NCI-H510A (cell line): ENCODE measurements around the gene ASNSD1.
A peak's percentile ranks its signal among the peaks of the same experiment; 100 is the strongest.

Experiments
- DNase-seq: peaks from one replicate; lab custom pipeline; 2025; lab: John Stamatoyannopoulos, UW

Gene ASNSD1

DNA sequence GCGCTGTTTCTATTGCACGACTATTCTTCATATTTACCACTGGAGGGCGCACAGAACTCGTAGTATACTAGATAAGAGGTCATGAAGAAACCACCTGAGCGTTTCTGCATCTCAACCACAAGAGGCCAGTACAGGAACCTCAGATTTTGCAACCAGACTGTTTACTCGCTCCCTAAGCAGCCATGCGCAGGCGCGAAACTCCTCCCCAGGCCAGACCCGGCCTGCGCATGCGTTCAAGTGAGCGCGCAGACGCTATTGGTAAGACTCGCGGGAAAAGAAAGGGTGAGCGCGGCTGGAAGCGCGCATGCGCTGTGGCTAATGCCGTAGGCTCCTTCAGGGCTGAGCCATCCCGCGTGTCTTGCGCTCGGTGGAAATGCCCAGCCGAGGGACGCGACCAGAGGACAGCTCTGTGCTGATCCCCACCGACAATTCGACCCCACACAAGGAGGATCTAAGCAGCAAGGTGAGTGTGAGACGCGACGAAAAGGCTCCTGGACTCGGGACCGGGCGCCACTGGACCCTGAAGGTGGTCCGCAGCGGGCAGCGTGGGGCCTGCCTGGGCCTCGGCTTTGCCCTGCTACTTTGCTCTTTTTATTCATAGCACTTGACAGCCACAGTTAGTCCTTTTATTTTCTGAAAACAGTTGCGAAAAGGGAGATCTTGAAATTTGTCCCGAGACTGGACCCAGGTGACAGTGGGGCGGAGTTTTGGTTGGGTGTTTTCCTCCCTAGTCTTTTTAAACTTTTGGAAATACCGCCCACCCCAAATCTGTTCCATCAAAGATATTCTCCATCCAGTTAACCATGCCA is at the start of gene ASNSD1:
TSS of gene ASNSD1 (plus strand) at position 312 of the 809 bp plus-strand sequence. CDS start 4,674 bp downstream, outside the sequence.
- DNase-seq: peak; percentile 94

DNA sequence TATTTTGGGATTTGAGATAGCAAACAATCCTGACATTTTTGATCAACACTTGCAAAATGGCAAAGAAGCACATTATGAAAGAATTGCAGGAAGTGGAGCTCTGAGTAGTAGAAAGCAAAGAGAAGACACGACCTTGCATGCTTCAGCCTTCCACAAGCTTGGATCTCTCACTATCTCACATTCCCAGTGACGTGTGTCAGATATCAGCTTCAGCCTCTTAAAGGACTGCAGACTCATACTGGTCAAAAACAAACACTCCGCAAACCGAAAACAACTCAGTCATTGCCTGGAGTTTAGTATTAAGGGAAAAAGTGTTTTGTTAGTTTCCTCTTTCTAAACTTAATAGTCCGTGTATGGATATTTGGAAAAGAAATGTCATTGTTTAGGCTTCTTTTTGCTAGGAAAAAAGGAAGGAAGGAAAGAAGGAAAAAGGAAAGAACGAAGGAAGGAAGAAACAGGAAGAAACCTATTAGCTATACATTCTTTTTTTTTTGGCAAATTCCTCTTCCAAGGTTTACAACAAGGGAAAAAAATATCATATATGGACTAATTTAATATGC is 48.1 kb upstream of the ASNSD1 start:
- peak; percentile 21 for DNase-seq

DNA sequence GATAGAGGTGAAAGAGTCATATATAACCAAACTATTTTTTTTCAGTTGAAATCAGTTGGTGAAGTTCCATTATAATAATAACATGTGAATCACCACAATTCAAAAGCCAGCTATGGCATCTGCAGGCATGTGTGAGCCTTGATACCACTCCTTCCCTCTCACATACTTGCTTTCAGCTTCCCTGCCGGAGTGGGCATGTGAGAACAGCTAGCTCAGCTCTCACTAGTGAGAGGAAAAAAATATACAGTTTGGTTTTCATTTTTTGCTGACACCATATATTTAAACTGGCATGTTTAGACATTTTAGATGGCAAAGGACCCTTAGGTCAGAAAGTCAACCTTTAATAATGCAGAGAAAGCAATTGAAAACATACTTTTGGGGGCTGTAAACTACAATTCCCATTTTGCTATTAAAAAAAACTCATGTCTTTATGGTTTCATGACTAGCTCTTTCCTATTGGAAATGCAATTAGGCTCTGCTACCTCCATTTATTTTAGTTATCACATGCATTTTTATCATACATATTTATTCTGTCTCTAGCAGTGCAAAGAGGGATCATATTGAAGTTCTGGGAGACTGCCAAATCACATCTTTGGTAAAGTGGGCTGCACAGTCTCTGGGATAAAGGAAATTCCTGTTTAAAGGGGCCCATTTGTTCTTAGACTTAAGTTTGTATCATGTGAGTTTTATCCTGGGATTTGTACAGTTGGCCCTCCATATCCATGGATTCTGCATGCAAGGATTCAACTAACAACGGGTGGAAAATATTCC is 47.4 kb upstream of the ASNSD1 start:
- no peak for DNase-seq

DNA sequence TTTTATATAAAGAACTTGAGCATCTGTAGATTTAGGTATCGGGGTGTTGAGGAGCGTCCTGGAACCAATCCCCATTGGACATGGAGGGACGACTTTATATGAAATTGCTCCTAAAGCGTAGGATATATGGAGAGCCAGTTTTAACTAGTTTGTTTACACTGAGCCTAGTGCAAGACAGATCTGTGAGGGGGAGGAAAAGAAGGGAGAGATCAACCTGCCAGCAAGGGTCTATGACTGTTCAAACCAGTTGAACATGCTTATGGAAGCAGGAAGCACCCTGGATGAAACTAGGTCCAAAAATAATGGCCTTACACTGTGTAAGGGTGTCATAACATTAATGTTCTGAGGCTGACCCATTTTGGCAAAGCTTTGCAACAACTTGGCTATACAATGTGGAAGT is 46.7 kb upstream of the ASNSD1 start:
- DNase-seq: no peak

DNA sequence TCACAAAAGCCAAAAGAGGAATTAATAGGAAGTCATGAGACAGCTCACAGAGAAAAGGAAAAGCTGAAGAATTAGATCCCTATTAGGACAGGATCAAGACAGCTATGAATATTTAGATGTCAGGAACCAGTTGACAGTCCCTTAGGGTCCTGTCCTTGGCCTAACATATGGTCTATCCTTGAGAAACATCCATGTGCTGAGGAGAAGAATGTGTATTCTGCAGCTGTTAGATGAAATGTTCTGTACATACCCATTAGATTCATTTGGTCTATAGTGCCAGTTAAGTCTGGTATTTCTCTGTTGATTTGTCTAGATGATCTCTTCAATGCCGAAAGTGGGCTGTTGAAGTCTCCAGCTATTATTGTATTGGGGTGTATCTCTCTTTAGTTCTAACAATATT is 43.1 kb upstream of the ASNSD1 start:
- no peak for DNase-seq

DNA sequence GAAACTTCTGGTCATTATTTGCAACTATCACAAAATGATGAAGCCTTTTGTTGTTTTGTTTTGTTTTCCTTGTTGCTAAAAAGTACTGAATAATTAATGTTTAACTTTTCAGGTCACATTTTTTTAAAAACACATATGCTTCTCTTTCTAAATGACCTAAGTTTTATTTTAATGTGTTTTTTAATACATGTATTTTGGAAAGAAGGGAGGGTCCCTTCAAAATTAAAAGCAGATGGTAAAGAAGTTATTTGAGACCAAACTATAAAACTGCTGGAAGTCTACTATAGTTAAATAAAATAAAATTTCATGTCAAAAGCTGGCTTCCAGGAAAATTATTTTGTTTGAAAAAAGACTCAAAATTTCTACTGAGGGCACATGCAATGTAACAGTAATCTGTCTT is 39.5 kb upstream of the ASNSD1 start:
- DNase-seq: no peak

DNA sequence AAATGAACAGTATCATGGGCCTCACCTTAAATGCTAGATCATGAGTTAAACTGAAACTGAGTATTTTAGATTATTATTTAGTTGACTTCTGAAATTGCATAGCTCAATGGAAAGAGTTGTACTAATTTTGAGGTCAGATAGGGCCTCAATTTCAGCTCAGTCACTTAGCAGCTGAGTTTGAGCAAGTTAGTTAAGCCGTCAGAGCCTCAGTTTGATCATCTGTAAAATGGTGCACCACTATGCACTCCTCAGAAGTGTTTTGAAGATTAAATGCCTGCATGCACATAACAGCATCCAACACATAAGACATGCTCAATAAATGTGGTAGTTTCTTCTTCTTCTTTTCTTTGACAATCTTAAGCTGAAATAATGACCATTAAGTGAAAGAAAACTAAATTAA is 38.2 kb upstream of the ASNSD1 start:
- no peak for DNase-seq

DNA sequence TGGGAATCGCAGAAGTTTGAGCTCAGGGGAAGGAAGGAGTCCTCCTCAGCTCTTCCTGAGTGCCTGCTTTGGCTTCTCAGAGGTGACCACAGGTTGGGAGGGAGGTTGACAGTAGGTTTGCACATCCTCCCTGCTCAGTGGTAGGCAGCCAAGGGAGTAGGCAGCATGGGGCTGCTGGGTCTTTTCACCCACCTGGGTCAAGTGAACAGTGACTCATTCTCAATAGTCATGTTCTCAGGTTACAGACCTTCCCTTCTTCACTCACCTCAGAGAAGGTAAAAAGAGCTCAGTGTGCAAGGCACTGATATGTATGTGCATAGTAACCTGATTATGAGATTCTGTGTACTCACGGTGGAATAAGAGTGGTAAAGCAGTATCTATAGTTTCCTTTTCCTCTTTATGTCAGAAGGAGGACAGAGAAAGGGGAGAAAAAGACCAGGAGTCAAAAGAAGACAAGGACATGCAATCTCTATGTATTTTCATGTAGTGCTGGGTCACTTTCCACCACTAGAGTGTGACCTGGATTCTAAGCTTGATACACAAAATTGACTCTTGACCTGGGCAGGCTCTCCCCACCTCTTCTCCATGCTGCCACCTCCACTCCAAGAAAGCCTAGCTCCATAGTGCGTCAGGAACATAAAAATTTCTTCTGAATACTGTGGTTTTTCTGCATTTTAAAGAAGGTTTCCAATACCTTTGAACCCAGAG is 36.5 kb upstream of the ASNSD1 start:
- peak; percentile 40 for DNase-seq

DNA sequence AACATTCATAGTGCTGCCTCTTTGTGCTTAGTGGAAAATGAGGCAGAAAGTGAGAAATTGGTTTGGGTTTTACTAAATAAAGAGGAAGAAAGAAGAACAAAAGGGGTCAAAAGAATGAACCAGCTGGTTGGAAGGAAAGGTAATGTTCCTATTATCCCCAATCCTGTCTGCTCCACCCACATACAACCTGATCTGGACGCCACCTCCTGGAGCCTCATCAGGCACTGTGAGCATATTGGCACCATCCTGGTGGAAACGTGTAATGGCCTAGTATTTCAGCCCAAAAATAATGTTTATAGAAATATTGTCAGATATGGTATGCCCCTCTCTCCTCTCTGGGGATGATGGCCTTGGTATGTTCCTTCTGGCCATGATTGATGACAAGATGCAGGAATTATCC is 35.6 kb upstream of the ASNSD1 start:
- no peak for DNase-seq

DNA sequence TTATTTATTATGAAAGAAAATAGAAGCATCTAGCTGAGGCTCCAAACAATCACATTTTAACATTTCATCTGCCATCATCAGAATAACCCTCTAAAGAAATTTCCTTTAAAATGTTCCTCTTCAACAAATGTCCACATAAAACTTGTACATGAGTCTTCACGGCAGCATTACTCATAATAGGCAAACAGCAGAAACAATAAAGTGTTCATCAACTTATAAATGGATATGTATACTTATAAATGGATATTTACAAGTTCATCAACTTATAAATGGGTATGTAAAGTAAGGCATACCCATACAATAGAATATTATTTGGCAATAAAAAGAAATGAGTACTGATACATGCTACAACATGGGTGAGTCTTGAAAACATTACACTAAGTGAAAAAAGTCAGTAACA is 33.5 kb upstream of the ASNSD1 start:
- DNase-seq: no peak

DNA sequence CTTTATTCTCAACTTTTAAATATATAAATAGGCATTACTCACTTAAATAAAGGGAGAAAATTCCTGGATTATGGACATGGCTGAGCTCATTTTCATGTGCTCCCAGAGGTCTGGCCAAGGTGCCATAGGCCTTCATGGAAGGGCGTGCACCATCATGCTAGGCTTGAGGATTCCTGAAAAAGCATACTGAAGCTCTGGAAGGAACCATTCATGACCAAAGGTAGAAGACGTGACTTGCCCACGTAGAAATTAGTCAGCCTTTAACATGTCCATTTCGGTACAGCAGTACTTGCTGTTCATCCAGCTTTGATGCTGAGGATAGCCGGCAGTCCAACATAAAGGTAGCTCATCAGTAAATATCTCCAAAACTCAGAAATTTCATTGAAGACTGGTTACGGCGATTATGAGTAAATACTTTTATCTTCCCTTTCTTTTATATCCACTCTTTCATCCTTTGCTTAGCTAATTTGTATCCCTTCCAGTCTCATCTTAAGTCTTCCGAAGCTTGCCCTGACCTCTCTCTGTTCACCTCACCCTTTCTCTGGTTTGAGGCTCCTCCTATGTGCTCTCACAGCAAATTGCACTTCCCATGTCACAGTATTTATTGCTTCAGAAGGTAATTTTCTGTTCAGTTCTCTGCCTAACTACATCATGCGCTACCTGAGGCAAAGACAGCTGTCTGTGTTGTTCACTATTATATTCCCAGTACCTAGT is 32.3 kb upstream of the ASNSD1 start:
- no peak for DNase-seq

DNA sequence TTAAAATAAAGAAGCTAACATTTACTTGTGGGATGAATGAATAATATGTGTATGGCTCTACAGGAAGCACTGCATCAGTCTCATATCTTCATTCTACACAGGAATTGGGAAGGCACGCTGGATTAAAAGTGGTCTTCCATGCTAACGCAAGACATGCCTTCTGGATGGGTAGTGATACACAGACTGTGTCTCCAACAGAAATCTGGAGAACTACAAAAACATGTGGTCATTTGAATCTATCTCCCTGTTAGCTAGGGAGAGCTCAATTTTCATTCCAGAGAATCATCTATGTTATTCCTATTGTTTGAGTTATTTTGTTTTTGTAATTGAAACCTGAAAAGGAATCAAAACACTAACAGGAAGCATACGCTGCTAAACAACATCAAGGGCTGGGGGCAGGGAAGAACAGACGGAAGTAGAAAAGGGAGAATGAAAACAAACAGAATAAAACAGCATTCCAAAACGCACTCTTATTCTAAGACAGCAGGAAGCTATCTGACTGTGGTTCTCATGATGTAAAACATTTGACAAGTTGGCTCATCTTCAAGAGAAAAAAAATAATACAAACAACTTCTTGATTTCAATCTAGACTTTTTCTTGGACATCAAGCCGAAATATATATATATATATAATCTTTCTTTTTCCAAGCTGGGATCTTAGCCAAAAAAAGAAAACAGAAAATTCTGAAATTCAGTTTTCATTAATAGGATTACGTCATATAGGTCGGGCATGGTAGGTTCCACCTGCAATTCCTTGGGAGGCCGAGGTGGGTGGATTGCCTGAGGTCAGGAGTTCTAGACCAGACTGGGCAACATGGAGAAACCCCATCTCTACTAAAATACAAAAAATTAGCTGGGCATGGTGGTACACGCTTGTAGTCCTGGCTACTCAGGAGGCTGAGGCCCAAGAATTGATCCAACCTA is 31.5 kb upstream of the ASNSD1 start:
- no peak for DNase-seq

DNA sequence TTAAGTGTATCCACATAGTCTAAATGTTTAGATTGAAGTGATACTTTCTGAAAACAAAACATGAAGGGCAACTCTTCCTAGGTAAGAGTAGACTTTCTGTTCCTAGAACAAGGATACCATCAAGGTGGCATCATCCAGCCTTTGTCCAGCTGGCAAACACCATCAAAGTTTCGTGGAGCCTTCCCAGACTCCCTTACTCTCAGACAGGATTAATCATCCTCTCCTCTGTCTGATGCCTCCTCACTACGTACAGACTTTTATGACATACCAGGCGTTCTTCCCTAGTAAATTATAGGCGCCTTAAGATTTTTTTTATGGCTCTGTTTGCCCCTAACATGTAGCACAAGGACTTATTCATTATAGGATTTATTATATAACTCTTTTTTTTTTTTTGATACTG is 29.4 kb upstream of the ASNSD1 start:
- DNase-seq: no peak

DNA sequence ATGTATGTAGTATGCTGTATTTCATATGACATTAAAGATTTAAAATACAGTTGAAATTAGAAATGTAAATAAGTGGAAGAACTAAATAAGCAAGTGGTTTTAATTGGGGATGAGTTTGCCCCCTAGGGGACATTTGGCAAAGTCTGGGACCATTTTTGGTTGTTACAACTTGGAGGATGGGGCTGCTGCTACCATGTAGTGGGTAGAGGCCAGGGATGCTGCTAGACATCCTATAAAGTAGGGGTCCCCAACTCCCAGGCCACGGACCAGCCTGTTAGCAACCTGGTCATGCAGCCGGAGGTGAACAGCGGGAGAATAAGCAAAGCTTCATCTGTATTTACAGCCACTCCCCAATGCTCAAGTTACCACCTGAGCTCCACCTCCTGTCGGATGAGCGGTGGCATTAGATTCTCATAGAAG is 27.9 kb upstream of the ASNSD1 start:
- no peak for DNase-seq

DNA sequence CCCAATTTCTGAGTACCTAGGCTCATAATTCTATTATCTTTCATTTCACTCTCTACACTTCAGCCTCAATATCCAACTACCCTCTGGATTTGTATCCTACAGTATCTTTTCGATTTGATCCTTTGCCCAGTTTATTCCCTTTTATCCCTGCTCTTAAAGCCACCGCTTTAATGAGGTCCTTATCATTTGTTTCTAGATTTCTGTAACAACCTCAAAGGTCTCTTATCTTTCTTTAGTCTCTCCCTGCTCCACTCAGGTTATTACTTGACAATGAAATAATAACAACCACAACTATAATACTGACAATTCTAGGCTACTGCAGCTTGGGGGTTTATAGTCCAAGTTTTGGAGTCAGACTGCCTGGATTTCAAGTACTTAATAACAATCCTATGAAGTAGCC is 25.9 kb upstream of the ASNSD1 start:
- no peak for DNase-seq

DNA sequence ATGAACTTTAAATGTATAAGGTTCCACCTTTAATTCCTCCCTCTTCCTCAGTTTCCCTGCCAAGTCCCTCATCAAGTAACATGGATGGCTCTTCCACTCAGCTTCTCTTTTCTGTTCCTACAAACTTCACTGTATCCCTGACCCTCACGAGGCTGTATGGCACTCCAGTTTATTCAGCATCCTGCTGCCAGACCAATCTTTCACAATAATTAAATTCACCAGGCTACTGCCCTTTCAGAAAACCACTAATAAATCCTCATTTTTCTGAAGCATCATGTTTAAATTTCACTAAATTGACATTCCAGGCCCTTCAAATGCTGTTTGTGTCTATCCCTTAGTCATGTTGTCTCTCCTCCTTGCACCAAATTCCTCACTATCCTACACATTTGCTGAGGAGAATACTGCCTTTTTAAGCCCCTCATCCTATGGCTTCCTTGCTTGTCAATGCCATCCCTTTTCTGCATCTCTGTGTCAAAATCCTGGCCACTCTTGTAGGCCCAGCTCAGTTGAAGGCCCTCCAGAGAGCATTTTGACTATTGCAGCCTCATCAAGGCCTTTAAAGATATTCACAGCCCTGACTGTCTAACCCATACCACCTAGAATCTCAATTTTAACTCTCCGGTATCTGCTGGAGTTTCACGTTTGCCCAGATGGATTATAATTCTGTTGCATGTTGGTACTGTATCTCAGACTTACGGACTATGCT is 22.8 kb upstream of the ASNSD1 start:
- DNase-seq: no peak

DNA sequence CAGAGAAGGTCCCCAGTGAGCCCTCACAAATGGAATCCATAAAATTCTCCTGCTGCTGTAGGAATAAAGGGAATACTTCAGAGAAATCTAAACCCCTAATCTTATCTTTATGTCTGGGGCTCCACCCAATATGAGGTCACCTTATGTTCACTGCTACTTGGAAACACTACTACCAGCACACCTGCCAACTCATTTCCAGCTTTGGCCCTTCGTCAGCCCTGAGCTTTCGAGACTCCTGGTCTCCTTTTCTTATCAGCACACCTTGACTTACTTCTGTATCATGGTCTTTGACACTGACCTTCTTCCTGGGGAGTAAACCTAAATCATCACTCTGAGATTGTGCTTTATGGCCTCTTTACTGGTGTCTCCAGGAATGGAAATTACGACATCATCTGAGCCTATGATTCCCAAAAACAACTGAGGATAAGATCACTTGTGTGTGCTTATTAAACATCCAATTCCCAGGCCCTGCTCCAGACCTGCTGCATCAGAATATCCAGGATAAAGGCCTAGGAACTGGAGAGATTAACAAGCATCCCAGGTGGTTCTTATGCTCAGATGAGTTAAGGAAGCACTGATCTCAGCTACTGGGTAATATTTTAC is 22.2 kb upstream of the ASNSD1 start:
- no peak for DNase-seq

DNA sequence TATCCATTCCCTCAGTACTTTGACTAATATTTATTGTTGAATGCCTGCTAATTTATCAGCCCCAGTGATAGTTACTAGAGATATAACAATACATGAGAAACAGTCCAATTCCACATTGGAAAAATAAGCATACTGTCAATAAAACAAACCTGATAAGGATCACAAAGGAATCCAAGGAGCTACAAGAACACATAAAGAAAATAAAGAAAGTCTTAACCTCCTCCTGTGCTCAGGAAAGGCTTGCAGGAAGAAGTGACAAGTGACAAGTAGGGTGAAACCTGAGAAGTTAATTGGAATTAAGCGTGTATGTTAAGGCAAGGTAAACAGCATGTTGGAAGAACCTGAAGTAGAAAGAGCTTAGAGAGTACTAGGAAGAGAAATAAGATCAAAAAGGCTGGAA is 20.3 kb upstream of the ASNSD1 start:
- DNase-seq: no peak

DNA sequence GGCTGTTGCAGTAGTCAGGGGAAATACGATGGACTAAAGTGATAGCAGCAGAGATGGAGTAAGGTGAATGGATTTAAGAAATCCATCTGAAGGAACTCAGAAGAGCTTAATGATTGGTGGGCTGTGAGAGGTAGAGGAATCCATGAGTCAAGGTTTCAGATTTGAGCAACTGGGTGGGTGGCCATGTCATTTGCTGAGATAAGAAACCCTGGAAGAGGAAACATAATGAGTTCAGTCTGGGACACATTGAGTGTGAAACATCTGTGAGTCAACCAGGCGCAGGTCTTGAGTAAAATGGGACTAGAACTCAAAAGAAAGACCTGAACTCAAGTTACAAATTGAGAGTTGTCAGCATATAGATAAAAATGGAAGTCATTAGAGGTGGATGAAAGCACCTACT is 19.7 kb upstream of the ASNSD1 start:
- DNase-seq: no peak

DNA sequence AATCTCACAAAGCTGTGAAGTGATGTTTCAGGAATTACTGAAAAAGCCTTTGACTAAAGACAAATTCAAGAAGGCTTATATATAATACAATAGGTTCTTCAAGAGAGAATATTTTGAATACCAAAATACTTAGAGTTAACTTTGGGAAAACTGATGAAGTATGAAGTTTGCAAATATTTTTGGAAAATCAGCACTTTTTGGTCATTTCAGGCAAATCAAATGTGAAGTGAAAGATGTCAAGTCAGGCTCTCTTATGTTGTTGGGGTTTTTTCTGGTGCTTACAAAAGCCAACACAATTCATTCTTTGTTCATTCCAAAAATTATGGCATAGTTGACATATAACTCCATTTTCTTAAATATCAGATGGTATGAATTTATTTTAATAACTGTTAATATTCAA is 14.7 kb upstream of the ASNSD1 start:
- no peak for DNase-seq
